NB4 (cell line): ENCODE measurements around the gene SOD1.

ENCODE experiments used
- MYC ChIP-seq: IDR thresholded peaks from 2 replicates; pipeline ENCODE4 v1.6.1; 2011; ENCODE audit warnings: low read depth, low read length
- POLR2A ChIP-seq: IDR thresholded peaks from 2 replicates; pipeline ENCODE4 v1.6.1; 2011; ENCODE audit warnings: mild to moderate bottlenecking; ENCODE audit not compliant: insufficient read length; ENCODE audit errors: extremely low read depth
- TF ChIP-seq, protein P1 (sequence below): IDR thresholded peaks from one replicate; pipeline ENCODE4 v1.5.1; 2012; ENCODE audit warnings: low read depth, low read length

DNA sequence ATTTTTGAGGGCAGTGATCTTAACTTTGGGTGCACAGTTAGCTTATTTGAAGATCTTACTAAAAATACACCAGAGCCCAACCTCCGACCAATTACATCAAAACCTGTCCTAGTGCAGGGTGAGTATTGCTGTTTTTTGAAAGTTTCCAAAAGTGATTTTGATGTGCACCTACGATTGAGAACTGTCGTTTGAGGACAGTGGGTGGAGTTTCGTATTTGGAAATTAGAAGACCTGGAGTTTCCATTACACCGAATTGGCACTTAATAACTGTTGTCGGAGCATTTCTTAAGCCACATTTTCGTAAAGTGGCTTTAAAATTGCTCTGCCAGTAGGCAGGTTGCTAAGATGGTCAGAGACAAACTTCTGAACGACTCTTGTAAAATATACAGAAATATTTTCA, 1.1 kb downstream of the SOD1 start:
- TF ChIP-seq POLR2A (no peak), MYC (no peak)
- TF ChIP-seq, protein P1, sequence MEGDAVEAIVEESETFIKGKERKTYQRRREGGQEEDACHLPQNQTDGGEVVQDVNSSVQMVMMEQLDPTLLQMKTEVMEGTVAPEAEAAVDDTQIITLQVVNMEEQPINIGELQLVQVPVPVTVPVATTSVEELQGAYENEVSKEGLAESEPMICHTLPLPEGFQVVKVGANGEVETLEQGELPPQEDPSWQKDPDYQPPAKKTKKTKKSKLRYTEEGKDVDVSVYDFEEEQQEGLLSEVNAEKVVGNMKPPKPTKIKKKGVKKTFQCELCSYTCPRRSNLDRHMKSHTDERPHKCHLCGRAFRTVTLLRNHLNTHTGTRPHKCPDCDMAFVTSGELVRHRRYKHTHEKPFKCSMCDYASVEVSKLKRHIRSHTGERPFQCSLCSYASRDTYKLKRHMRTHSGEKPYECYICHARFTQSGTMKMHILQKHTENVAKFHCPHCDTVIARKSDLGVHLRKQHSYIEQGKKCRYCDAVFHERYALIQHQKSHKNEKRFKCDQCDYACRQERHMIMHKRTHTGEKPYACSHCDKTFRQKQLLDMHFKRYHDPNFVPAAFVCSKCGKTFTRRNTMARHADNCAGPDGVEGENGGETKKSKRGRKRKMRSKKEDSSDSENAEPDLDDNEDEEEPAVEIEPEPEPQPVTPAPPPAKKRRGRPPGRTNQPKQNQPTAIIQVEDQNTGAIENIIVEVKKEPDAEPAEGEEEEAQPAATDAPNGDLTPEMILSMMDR = no peak
